ENCODE measurements around the gene MAP1LC3A.

MAP1LC3A gene

GRCh38 chr20:34582221-34582620, 23.7 kb downstream of the MAP1LC3A start:
- Mint-ChIP-seq H3K36me3 (ENCODE audit: low read depth) (peaks cover 82% of the 10 kb centered on the region), H3K9me3 (no peaks in the 10 kb centered on the region), H3K27me3 (no peaks in the 10 kb centered on the region), H3K4me3 (no peak overlapping the region), H3K27ac (peak overlapping the region; percentile 92), H3K4me1 (ENCODE audit: low read depth) (peaks cover 29% of the 10 kb centered on the region)
- DNase-seq = no peak

DNA sequence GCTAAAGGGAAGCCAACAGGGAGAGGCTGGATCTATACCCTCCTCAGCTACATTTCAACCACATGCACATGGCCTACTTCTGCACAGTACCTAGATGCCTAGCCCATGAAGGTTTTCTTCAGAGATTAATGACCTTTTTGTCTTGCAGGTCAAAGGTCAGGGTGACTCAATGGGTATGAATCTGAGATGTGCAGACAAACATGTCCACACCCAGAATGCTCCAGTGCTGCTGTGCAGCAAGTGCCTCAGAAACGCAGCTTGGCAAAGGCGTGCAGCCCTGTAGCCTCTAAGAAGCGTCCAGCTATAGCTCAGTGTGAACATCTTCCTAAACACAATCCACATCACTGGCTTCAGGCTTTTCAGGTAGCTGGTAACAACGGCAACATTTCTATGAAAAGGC, 24.4 kb downstream of the MAP1LC3A start:
- Mint-ChIP-seq H3K27me3 (no peaks in the 10 kb centered on the region), H3K4me1 (ENCODE audit: low read depth) (peaks cover 29% of the 10 kb centered on the region), H3K9me3 (no peaks in the 10 kb centered on the region), H3K36me3 (ENCODE audit: low read depth) (peaks cover 89% of the 10 kb centered on the region), H3K27ac (peak overlapping the region; percentile 3), H3K4me3 (no peak overlapping the region)
- no peak for DNase-seq

GRCh38 chr20:34583544-34583943, 25.0 kb downstream of the MAP1LC3A start:
- H3K36me3 Mint-ChIP-seq (ENCODE audit: low read depth) = peaks cover 89% of the 10 kb centered on the region
- H3K27ac Mint-ChIP-seq = no peak overlapping the region
- H3K4me3 Mint-ChIP-seq = no peak overlapping the region
- H3K9me3 Mint-ChIP-seq = no peaks in the 10 kb centered on the region
- no peaks in the 10 kb centered on the region for H3K27me3 Mint-ChIP-seq
- H3K4me1 Mint-ChIP-seq (ENCODE audit: low read depth) = peaks cover 29% of the 10 kb centered on the region
- no peak for DNase-seq

GRCh38 chr20:34585019-34585418, 26.5 kb downstream of the MAP1LC3A start:
- Mint-ChIP-seq H3K27me3 (no peaks in the 10 kb centered on the region), H3K9me3 (no peaks in the 10 kb centered on the region), H3K4me3 (no peak overlapping the region), H3K4me1 (ENCODE audit: low read depth) (peaks cover 24% of the 10 kb centered on the region), H3K36me3 (ENCODE audit: low read depth) (peaks cover 78% of the 10 kb centered on the region), H3K27ac (no peak overlapping the region)
- DNase-seq = no peak

GRCh38 chr20:34586488-34587163, 28.1 kb downstream of the MAP1LC3A start:
- Mint-ChIP-seq H3K27ac (no peak overlapping the region), H3K36me3 (ENCODE audit: low read depth) (peaks cover 64% of the 10 kb centered on the region), H3K9me3 (no peaks in the 10 kb centered on the region), H3K4me1 (ENCODE audit: low read depth) (peaks cover 9% of the 10 kb centered on the region), H3K4me3 (no peak overlapping the region), H3K27me3 (no peaks in the 10 kb centered on the region)
- DNase-seq = no peak

- peaks cover 6% of the 10 kb centered on the region for H3K36me3 Mint-ChIP-seq (ENCODE audit: low read depth)
Measured at GRCh38 chr20:34595377-34596184, 37.1 kb downstream of the MAP1LC3A start.

DNA sequence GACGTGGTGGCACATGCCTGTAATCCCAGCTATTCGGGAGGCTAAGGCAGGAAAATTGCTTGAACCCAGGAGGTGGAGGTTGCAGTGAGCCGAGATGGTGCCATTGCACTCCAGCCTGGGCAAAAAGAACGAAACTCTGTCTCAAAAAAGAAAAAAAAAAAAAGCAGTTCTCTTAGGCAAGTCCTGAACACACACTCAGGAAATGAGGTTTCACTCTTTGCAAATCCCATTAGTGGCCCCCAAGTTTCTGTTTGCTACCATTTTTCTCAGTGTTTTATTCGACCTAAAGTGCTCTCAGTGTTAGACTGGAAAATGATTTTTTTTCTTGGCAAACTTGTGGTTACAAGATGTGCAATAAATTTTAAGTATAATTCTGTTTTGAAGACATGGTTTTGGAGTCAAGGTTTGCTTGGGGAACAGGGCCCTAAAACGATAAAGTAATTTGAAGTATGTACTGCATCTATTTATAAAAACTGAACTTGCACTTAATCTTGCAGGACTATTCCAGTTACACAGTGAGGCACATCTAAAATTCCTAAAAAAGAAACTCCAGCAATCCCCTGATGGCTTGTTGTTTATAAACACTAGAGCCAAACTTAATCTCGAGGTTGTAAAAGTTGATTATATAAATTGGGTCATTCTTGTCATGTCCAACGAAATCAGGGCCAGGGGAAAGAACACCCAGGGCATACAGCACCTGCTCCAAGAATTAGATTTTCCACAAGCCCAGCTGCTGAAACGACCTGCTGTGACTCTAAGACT, 42.6 kb downstream of the MAP1LC3A start:
- no peak overlapping the region for H3K4me3 Mint-ChIP-seq
- no peaks in the 10 kb centered on the region for H3K27me3 Mint-ChIP-seq
- H3K4me1 Mint-ChIP-seq (ENCODE audit: low read depth) = no peaks in the 10 kb centered on the region
- DNase-seq = no peak
- H3K27ac Mint-ChIP-seq = no peak overlapping the region
- peaks cover 16% of the 10 kb centered on the region for H3K36me3 Mint-ChIP-seq (ENCODE audit: low read depth)
- H3K9me3 Mint-ChIP-seq = no peaks in the 10 kb centered on the region

More at GRCh38 chr20:34595377-34596184, 37.1 kb downstream of the MAP1LC3A start:
- no peaks in the 10 kb centered on the region for H3K9me3 Mint-ChIP-seq
- no peaks in the 10 kb centered on the region for H3K4me1 Mint-ChIP-seq (ENCODE audit: low read depth)
- no peak overlapping the region for H3K27ac Mint-ChIP-seq
- no peak for DNase-seq
- H3K27me3 Mint-ChIP-seq = no peaks in the 10 kb centered on the region
- no peak overlapping the region for H3K4me3 Mint-ChIP-seq

- DNase-seq = no peak
- Mint-ChIP-seq H3K27ac (no peak overlapping the region), H3K27me3 (no peaks in the 10 kb centered on the region), H3K4me1 (ENCODE audit: low read depth) (no peaks in the 10 kb centered on the region), H3K36me3 (ENCODE audit: low read depth) (peaks cover 24% of the 10 kb centered on the region), H3K4me3 (no peak overlapping the region), H3K9me3 (no peaks in the 10 kb centered on the region)
Measured at GRCh38 chr20:34604980-34605788, 46.7 kb downstream of the MAP1LC3A start.

- peaks cover under 1% of the 10 kb centered on the region for H3K9me3 Mint-ChIP-seq
Measured at GRCh38 chr20:34607066-34607465, 48.5 kb downstream of the MAP1LC3A start.

More at GRCh38 chr20:34607066-34607465, 48.5 kb downstream of the MAP1LC3A start:
- Mint-ChIP-seq H3K27me3 (no peaks in the 10 kb centered on the region), H3K4me1 (ENCODE audit: low read depth) (no peaks in the 10 kb centered on the region), H3K36me3 (ENCODE audit: low read depth) (peaks cover 27% of the 10 kb centered on the region), H3K27ac (no peak overlapping the region), H3K4me3 (no peak overlapping the region)
- no peak for DNase-seq

Measured in activated T-cell treated with anti-CD3 and anti-CD28 coated beads, Interleukin-2, amount 50 U/mL, for 24 hours (primary cell).